HTERT RPE-1 (cell line): Measurements from ENCODE around the gene LRRC59.
"Not testable (repeated sequence)": the region's sequence is repeated elsewhere in the genome, so short reads cannot be mapped to it uniquely, and the experiment has no call there.

Experiments used
- in situ Hi-C: fragments of 300-500 bp; cut with MboI; formaldehyde crosslinking; loops from 4 replicates; pipeline ENCODE4 v1.14.3; 2020; ENCODE audit warnings: low sequenced_read_pairs

The LRRC59 gene

DNA sequence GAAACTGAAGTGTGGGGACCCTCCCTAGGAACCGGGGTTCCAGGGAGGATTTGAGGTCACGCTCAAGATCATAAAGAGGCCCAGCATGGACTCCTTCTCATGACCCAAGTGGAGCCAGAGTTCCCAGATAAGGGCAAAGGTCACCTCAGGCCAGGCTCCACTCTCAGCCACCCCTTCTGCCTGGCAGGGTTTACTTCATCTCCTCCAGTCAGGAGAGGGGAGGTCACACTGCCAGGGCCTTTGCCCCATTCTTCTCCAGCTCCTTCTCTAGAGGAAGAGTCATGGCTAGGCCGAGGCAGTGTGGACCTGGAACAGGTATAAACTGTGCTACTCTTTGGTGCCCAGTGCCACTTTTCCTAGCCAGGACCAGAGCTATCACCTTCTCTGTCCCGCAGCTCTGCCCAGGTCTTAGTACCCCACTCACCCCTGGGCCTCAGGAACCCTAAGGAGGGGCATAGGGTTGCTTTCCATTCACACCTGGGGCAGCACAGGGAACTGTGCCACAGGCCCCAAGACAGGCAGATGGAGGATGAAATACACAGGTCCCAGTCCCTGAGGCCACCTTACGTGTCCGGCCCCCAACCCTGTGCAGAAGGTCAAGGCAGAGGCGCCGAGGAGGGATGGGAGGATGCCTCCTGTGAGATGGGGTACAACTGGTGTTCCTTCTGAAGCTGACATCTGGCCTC lies 27.8 kb upstream of the LRRC59 start:
- in situ Hi-C loops, result no loop called here

- in situ Hi-C loops, result no loop called here
These were observed 27.1 kb upstream of the LRRC59 start for GRCh38 chr17:50424246-50424995.

- in situ Hi-C loops, result no loop called here
These were observed 26.3 kb upstream of the LRRC59 start for GRCh38 chr17:50423553-50424159.

DNA sequence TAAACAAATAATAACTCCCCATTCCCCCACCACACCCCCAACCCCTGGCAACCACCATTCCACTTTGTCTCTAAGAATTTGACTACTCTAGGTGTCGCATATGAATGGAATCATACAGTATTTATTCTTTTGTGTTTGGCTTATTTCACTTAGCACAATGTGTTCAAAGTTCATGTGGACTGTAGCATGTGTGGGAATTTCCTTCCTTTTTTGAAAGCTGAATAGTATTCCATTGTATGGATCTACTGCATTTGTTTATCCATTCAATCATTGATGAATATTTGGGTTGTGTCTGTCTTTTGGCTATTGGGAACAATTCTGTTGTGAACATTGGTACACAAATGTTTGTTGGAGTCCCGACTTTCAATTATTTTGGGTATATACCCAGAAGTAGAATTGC lies 25.4 kb upstream of the LRRC59 start:
- in situ Hi-C loops, result no loop called here

- in situ Hi-C loops, result no loop called here
These were observed 24.2 kb upstream of the LRRC59 start for GRCh38 chr17:50421308-50422051.

DNA sequence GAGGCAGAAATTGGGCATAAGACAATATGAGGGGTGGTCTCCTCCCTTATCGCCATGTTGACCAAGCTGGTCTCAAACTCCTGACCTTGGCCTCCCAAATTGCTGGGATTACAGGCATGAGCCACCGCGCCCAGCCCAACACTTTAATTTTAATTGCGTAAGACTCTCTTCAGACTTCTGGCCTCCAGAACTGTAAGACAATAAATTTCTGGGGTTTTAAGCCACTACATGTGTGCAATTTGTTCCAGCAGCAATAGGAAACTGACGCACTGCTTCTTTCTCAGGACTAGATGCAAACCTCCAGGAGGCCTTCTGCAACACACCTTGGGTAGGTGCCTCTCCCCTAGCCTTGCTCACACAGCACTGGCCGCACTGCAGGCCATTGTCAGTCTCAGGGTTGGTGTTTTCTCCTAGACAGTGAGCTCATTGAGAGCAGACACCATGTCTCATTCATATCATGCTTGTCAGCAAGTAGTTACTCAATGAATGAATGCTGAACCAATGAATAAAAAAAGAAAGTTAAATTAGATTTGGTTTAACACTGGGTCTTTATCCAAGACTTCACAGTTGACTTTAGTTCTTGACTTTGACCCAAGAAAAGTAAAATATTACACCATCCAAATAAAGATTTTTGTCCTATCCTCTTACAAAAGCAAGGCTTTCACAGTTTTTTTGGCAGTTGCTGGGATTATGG lies 23.2 kb upstream of the LRRC59 start:
- in situ Hi-C loops, result no loop called here

DNA sequence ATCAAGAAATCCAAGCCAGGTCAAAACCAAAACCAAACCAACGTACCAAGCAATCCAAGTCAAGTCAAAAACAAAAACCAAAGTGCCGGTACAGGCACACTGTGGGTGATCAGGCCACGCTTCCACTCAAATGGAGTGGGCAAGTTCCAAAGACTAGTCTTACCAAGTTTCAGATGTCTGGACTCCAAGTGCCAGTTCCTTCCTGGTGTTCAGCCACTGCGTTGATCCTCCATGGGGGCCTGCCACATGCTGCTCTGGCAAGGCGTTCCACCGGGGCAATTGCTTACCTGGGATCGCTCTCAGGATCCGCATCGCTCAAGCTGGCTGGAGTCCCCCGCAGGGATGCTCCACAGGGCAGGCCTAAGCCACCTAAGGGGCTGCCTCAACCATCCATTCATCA lies 22.3 kb upstream of the LRRC59 start:
- in situ Hi-C loops, result not testable (repeated sequence)

DNA sequence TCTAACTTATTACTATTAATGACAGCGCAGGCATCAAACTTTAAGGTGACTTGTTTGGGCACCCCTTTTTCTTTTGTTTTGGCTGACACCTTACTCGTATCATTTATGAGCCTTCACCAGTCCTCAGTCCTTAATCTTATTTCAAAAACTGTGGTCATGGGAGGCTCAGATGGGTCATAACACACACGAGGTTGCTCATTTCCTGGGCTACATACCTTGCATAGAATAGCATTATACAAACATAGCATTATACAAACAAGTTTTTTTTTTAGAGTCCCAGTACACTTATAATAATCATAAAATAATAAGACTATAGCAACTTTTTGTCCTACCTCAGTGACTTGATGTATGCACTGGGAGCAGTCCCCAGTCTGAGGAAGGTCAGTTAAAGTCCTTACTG lies 17.5 kb upstream of the LRRC59 start:
- in situ Hi-C loops, result no loop called here

DNA sequence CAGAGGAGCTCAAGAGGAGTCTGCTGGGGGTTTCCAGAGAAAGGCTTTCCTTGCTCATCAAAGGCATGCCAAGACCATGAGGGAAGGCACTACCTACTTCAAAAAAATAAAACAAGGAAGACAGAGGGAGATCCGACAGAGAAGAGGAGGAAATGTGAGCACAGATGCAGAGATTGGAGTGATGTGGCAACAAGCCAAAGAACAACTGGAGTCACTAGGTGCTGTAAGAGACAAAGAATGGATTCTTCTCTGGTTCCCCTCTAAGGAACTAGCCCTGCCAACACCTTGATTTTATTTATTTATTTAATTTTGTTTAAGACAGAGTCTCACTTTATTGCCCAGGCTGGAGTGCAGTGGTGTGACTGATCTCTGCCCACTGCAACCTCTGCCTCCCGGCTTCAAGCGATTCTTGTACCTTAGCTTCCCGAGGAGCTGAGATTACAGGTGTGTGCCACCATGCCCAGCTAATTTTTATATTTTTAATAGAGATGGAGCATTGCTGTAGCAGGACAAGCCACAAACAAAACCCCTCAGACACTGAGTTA lies 14.9 kb upstream of the LRRC59 start:
- in situ Hi-C loops, result no loop called here

DNA sequence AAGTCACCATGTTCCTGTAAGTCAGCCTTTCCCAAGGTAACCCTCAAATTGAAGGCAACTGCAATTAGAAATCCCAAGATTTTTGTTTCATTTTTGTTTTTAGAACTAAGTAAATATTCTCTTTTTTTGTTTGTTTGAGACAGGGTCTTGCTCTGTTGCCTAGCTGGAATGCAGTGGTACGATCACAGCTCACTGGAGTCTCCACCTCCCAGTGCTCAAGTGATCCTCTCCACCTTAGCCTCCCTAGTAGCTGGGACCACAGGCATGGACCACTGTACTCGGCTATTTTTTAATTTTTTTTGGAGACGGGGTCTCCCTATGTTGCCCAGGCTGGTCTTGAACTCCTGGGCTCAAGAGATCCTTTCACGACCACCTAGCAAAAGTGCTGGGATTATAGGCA lies 10.6 kb upstream of the LRRC59 start:
- in situ Hi-C loops, result no loop called here

DNA sequence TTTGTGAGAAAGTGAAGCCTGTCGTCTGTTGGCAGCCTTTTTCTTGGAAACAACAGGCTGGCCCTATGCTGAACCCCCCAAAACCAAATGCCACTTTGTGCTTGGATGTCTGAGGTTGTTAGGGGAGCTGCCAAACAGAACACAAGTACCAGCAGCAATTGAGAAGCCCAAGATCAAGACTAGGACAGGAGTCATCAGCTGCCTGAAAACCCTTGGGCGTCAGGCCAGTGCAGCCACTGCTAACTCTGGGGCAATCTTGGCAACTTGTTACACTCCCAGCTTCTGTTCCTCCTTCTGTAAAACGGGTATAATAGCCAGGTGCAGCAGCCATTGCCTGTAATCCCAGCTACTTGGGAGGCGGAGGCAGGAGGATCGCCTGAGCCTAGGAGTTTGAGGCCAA lies 9.3 kb upstream of the LRRC59 start:
- in situ Hi-C loops, result no loop called here

- in situ Hi-C loops, result not testable (repeated sequence)
These were observed 8.0 kb upstream of the LRRC59 start for GRCh38 chr17:50405351-50405750.

- in situ Hi-C loops, result not testable (repeated sequence)
These were observed 2.3 kb upstream of the LRRC59 start for GRCh38 chr17:50399591-50399990.

DNA sequence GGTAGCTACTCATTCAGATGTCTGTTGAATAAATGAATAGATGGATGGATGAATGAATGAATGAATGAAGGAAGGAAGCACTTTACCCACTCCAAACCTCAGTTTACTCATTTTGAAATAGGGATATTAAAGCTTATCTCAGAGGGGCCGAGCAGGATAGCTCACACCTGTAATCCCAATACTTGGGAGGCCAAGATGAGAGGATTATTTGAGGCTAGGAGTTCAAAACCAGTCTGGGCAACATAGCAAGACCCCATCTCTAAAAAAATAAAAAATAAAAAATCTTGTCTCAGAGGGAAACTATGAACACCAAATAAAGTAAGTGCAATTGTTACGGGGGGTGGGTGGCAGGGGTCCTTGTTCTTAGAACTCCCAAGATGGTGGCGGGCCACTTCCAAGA lies 1.3 kb upstream of the LRRC59 start:
- in situ Hi-C loops, result not testable (repeated sequence)

GRCh38 chr17:50397919-50398285 lies 579 bp upstream of the LRRC59 start:
- in situ Hi-C loops, result no loop called here

DNA sequence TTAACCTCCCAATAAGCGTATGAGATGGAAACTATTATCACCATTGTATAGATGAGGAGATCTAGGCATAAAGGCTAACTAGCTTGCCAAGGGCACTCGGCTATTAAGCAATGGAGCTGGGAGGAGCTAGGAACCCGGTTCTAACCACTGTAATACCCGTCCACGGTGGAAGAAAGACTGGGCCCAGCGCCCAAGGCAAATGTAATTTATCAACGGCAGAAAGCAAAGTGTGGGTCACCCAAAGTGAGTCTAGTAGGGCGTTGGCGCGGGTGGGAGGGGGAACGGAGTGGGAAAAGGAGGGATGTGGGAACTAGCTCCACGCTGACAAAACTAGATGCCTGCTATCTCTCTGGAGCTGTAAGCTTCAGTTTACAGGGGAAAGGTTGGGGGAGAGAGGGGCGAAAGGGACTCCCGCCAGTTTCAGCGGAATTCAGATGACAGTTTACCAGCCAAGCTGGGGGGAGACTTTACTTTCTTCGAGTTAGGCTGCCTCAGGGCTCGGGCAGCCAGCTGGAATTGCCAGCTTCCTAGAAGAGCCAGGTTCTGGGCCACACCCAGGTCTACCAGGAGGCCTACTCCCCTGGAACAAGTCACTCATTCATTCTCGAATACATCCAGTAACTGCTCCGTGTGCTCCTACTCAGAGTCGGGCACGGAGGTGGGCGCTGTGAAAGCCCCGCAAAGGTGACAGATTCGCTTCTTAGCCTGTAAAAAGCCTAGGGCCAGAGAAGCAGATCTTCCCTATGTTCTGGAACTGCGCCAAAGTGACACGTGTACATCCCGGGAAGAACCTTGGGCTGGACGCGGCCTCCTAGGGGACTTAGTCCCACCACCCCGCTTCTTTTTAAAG lies 837 bp downstream of the LRRC59 start:
- in situ Hi-C loops, result no loop called here

DNA sequence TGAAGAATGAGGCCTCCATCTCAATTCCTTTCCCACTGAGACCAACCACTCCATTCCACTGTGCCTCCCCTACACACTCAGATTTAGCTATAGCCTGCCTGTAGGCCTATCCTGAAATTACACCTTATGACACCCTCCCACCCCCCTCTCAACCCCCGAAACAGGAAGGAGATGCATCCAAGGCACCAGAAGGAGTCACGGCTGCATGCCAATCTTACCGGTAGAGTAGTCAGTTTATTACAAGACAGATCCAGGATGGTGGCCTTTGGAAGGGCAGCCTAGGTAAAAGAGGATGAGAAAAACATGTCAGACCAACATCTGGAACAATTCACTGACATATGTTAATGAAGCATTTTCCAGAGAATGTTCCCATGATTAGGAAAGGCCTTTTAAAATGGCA lies 2.6 kb downstream of the LRRC59 start:
- in situ Hi-C loops, result no loop called here

GRCh38 chr17:50393700-50394099 lies 3.6 kb downstream of the LRRC59 start:
- in situ Hi-C loops, result no loop called here

DNA sequence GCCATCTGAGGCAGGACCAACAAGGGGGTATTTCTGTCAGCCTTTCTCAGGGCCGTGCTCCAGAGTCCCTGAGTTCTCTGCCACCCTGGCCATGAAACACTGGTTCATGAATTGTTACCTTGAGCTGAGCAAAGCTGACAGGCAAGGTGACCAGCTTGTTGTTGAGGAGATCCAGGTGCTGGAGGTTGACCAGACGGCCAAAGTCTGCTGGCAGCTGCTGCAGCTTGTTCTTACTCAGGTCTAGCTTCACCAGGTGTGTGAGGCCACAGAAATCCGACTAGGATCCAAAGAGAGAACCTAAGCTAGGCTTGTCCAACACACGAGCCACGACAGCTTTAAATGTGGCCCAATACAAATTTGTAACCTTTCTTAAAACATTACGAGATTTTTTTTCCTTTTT lies 4.7 kb downstream of the LRRC59 start:
- in situ Hi-C loops, result no loop called here

- in situ Hi-C loops, result no loop called here
These were observed 7.8 kb downstream of the LRRC59 start for GRCh38 chr17:50389534-50389933.
